IMR-90 (cell line): Measurements from ENCODE around the gene ARPC5L. TPM values are rescaled to one million over a fixed set of nuclear protein-coding genes. Genes with fewer than 3 reads are reported as not detected.

Source experiments
- ATAC-seq: fragments of 200-7000 bp; cut with Tn5 transposase; 2 replicates; pipeline ENCODE4 v1.9.1; 2020; ENCODE audit warnings: low read depth, mild to moderate bottlenecking, moderate library complexity
- BruUV-seq: library from RNA; stranded (reverse); fragments of 400-500 nt; replicated peaks from 2 replicates; lab custom pipeline; 2021; lab: Mats Ljungman, UMichigan
- CTCF ChIA-PET: fragments of 300-600 bp; formaldehyde crosslinking; extraction: SDS; loops from one replicate; lab custom pipeline; 2021; ENCODE audit warnings: antibody characterized with exemption; lab: Yijun Ruan, JAX
- POLR2A ChIA-PET: fragments of 300-600 bp; sonication (Branson Sonifier 250); formaldehyde crosslinking; loops from one replicate; lab custom pipeline; 2022; ENCODE audit warnings: antibody characterized with exemption; ENCODE audit not compliant: unreplicated experiment; lab: Charles Lee
- DNase-seq: peaks from one replicate; pipeline ENCODE4 v3.0.0; 2013
- H2AFZ ChIP-seq: replicated peaks from 2 replicates; pipeline ENCODE3; 2013; ENCODE audit warnings: low read length, mild to moderate bottlenecking; ENCODE audit not compliant: poor library complexity
- H2AK5ac ChIP-seq: 2 replicates; pipeline ENCODE4 v1.6.1; 2013; ENCODE audit warnings: low read depth, low read length, inconsistent platforms
- H2AK9ac ChIP-seq: replicated peaks from 2 replicates; pipeline ENCODE3; 2013; ENCODE audit warnings: mild to moderate bottlenecking, low read depth, low read length, moderate library complexity; ENCODE audit not compliant: poor library complexity
- H2BK120ac ChIP-seq: 2 replicates; pipeline ENCODE4 v1.6.1; 2013; ENCODE audit warnings: low read depth, low read length, inconsistent platforms
- H2BK15ac ChIP-seq: 3 replicates; pipeline ENCODE4 v1.6.1; 2013; ENCODE audit warnings: low read depth, low read length, inconsistent platforms
- H2BK20ac ChIP-seq: 2 replicates; pipeline ENCODE4 v1.6.1; 2013; ENCODE audit warnings: low read depth, mild to moderate bottlenecking, inconsistent platforms, low read length, moderate library complexity
- H2BK5ac ChIP-seq: 2 replicates; pipeline ENCODE4 v1.6.1; 2013; ENCODE audit warnings: mild to moderate bottlenecking, low read depth, low read length, inconsistent platforms; ENCODE audit not compliant: poor library complexity, severe bottlenecking
- H3K14ac ChIP-seq: replicated peaks from 2 replicates; pipeline ENCODE4 v1.6.1; 2013; ENCODE audit warnings: low read depth, low read length, inconsistent platforms
- H3K18ac ChIP-seq: 2 replicates; pipeline ENCODE4 v1.6.1; 2013; ENCODE audit warnings: low read depth, low read length, control low read depth
- H3K23ac ChIP-seq: 2 replicates; pipeline ENCODE4 v1.6.1; 2013; ENCODE audit warnings: low read depth, low read length, inconsistent platforms
- H3K27ac ChIP-seq: 2 replicates; pipeline ENCODE4 v1.5.1; 2013; ENCODE audit warnings: mild to moderate bottlenecking, control low read depth, low read length; ENCODE audit not compliant: insufficient read depth
- H3K27me3 ChIP-seq: 2 replicates; pipeline ENCODE4 v1.6.1; 2013; ENCODE audit warnings: low read length; ENCODE audit not compliant: control insufficient read depth, insufficient read depth
- H3K36me3 ChIP-seq: 2 replicates; pipeline ENCODE4 v1.6.1; 2013; ENCODE audit warnings: low read length, mixed read lengths; ENCODE audit not compliant: control insufficient read depth, insufficient read depth
- H3K4ac ChIP-seq: 2 replicates; pipeline ENCODE4 v1.6.1; 2013; ENCODE audit warnings: low read depth, low read length, inconsistent platforms
- H3K4me1 ChIP-seq: 2 replicates; pipeline ENCODE4 v1.6.1; 2013; ENCODE audit warnings: low read length, mixed read lengths; ENCODE audit not compliant: control insufficient read depth, insufficient read depth
- H3K4me2 ChIP-seq: 2 replicates; pipeline ENCODE4 v1.6.1; 2013; ENCODE audit warnings: low read depth, mild to moderate bottlenecking, control low read depth, low read length, moderate library complexity
- H3K4me3 ChIP-seq: 2 replicates; pipeline ENCODE4 v1.5.1; 2013; ENCODE audit warnings: low read depth, mild to moderate bottlenecking, control low read depth, low read length, moderate library complexity; ENCODE audit not compliant: insufficient read depth
- H3K56ac ChIP-seq: 2 replicates; pipeline ENCODE4 v1.6.1; 2013; ENCODE audit warnings: low read length, inconsistent platforms; ENCODE audit not compliant: insufficient read depth; ENCODE audit errors: extremely low read depth
- H3K79me1 ChIP-seq, 2 experiments: 2 replicates each; pipeline ENCODE4 v1.6.1; 2013; ENCODE audit warnings: low read length in 2 of 2, inconsistent platforms in 1 of 2, low read depth in 1 of 2
- H3K9ac ChIP-seq: 2 replicates; pipeline ENCODE4 v1.6.1; 2013; ENCODE audit warnings: low read depth, low read length, control low read depth
- H3K9me1 ChIP-seq: 2 replicates; pipeline ENCODE4 v1.6.1; 2013; ENCODE audit warnings: low read length, inconsistent platforms; ENCODE audit not compliant: insufficient read depth
- H3K9me3 ChIP-seq: 2 replicates; pipeline ENCODE4 v1.6.1; 2013; ENCODE audit warnings: low read length; ENCODE audit not compliant: control insufficient read depth, insufficient read depth
- H4K20me1 ChIP-seq: 2 replicates; pipeline ENCODE4 v1.6.1; 2013; ENCODE audit warnings: low read length, inconsistent platforms; ENCODE audit not compliant: insufficient read depth
- H4K5ac ChIP-seq: 2 replicates; pipeline ENCODE4 v1.6.1; 2013; ENCODE audit warnings: mild to moderate bottlenecking, low read depth, low read length, control low read depth
- H4K8ac ChIP-seq, 2 experiments: 2 replicates each; pipeline ENCODE4 v1.6.1; 2013; ENCODE audit warnings: low read depth in 2 of 2, low read length in 2 of 2, control low read depth in 1 of 2, inconsistent platforms in 1 of 2
- H4K91ac ChIP-seq: 2 replicates; pipeline ENCODE4 v1.6.1; 2013; ENCODE audit warnings: low read depth, low read length, inconsistent platforms; ENCODE audit not compliant: insufficient read depth
- BHLHE40 ChIP-seq: fragments of 150-350 bp; IDR thresholded peaks from 2 replicates; pipeline ENCODE4 v1.6.1; 2016; ENCODE audit warnings: mild to moderate bottlenecking, low read depth, low read length
- CEBPB ChIP-seq: IDR thresholded peaks from 2 replicates; pipeline ENCODE4 v1.6.1; 2012; ENCODE audit warnings: low read depth, low read length, improper control_type of control experiment
- CHD1 ChIP-seq: IDR thresholded peaks from 2 replicates; pipeline ENCODE4 v1.6.1; 2012; ENCODE audit warnings: low read depth, low read length, improper control_type of control experiment
- CTCF ChIP-seq: conservative IDR thresholded peaks from 2 replicates; pipeline ENCODE4 v1.5.1; 2012; ENCODE audit warnings: mild to moderate bottlenecking, low read depth, low read length, improper control_type of control experiment
- ELK1 ChIP-seq: fragments of 150-350 bp; IDR thresholded peaks from 2 replicates; pipeline ENCODE4 v1.6.1; 2016; ENCODE audit warnings: low read depth, mild to moderate bottlenecking, low read length, moderate library complexity, borderline replicate concordance
- MAFK ChIP-seq: IDR thresholded peaks from 2 replicates; pipeline ENCODE4 v1.6.1; 2012; ENCODE audit warnings: low read depth, low read length, improper control_type of control experiment
- POLR2A ChIP-seq: IDR thresholded peaks from 2 replicates; pipeline ENCODE4 v1.6.1; 2012; ENCODE audit warnings: mild to moderate bottlenecking, low read depth, low read length
- RFX5 ChIP-seq: IDR thresholded peaks from 2 replicates; pipeline ENCODE4 v1.8.0; 2012; ENCODE audit warnings: low read depth, mild to moderate bottlenecking, low read length, moderate library complexity
- SMC3 ChIP-seq: fragments of 150-350 bp; IDR thresholded peaks from 2 replicates; pipeline ENCODE4 v1.6.1; 2016; ENCODE audit warnings: low read depth, mild to moderate bottlenecking, antibody characterized with exemption, low read length, moderate library complexity
- USF2 ChIP-seq: fragments of 150-350 bp; IDR thresholded peaks from 2 replicates; pipeline ENCODE4 v1.6.1; 2017; ENCODE audit warnings: mild to moderate bottlenecking, antibody characterized with exemption, low read length, low read depth
- WGBS, 2 experiments: methylation state at CpG; one replicate each; pipeline versions ENCODE4 v1.1.5 to v1.1.7; 2013; ENCODE audit warnings: missing lambda C conversion rate in 2 of 2; ENCODE audit not compliant: insufficient read length in 1 of 2; ENCODE audit errors: extremely low coverage in 2 of 2; 5-methylcytosine and 5-hydroxymethylcytosine counted together
- dilution Hi-C: fragments of 300-500 bp; cut with HindIII; formaldehyde crosslinking; loops from one replicate; pipeline ENCODE4 v1.14.3; 2018; ENCODE audit warnings: low sequenced_read_pairs; ENCODE audit not compliant: unreplicated experiment
- in situ Hi-C: fragments of 300-500 bp; cut with MboI; formaldehyde crosslinking; loops from 3 replicates; pipeline ENCODE4 v1.14.3; 2019; ENCODE audit warnings: low sequenced_read_pairs, inconsistent platforms, mixed read lengths
- intact Hi-C: fragments of 100-400 bp; cut with micrococcal nuclease; formaldehyde crosslinking; loops from 2 replicates; pipeline ENCODE4 v1.10.0; 2022
- polyA plus RNA-seq, 3 experiments: library from polyadenylated mRNA; depleted of rRNA; stranded (reverse); fragments of >200 nt; gene quantifications; 2 replicates each; pipeline ENCODE4 v1.2.3, GENCODE V29; 2012; ENCODE audit warnings: low replicate concordance in 1 of 3
- total RNA-seq: library from RNA; depleted of rRNA; stranded (reverse); fragments of >200 nt; gene quantifications from 2 replicates; pipeline ENCODE4 v1.2.3, GENCODE V29; 2012

ARPC5L gene
- total and polyA plus RNA-seq, 2 of the 4 experiments (the other 2 are of a cell fraction), result 11.1 to 53.8 TPM

- no peak for TF ChIP-seq CEBPB
Observed at GRCh38 chr9:124859803-124860581, 1.9 kb upstream of the ARPC5L start (continued).

GRCh38 chr9:124860582-124861341 is 1.2 kb upstream of the ARPC5L start:
- no peak overlapping the region for H3K18ac ChIP-seq
- H4K20me1 ChIP-seq, result peaks cover 60% of the 10 kb centered on the region
- peak overlapping the region; percentile 53 to 88; a peak in 3 of 4 replicates for H4K8ac ChIP-seq
- H3K9ac ChIP-seq, result peak overlapping the region; percentile 96
- in situ Hi-C loops (loop anchor here (10.0 kb wide), 1 partner anchor 284 kb away; the partner anchor contains the start of gene SCAI), intact Hi-C loops (no loop called here), dilution Hi-C loops (no loop called here)
- no peak overlapping the region for H2AFZ ChIP-seq
- BruUV-seq, result no TSS peak
- no peak overlapping the region for H2BK15ac ChIP-seq
- H3K4me1 ChIP-seq, result peaks cover 9% of the 10 kb centered on the region
- H2AK9ac ChIP-seq, result peak overlapping the region; percentile 100
- peak overlapping the region; percentile 73 for H3K4me3 ChIP-seq
- peaks cover 4% of the 10 kb centered on the region; the same call in 1 of the 2 replicates for H3K9me1 ChIP-seq
- no peaks in the 10 kb centered on the region for H3K9me3 ChIP-seq
- CTCF ChIA-PET, result interaction anchor here (0.9 to 1.3 kb wide), 2 partner anchors 8 to 84 kb away, joined by 3 to 5 read pairs; partner anchors contain the start of gene OLFML2A
- H3K23ac ChIP-seq, result peak overlapping the region; percentile 91
- no peak overlapping the region for H4K91ac ChIP-seq
- H2AK5ac ChIP-seq, result peak overlapping the region; percentile 95
- peaks cover 13 to 41% of the 10 kb centered on the region in 2 experiments for H3K79me1 ChIP-seq
- POLR2A ChIA-PET, result no interaction called here
- H3K56ac ChIP-seq, result peak overlapping the region; percentile 42
- H3K27me3 ChIP-seq, result no peaks in the 10 kb centered on the region
- H3K27ac ChIP-seq, result peak overlapping the region; percentile 72
- H2BK120ac ChIP-seq, result no peak overlapping the region
- H2BK5ac ChIP-seq, result no peak overlapping the region
- H3K4me2 ChIP-seq, result peak overlapping the region; percentile 100
- peaks cover 49% of the 10 kb centered on the region for H3K36me3 ChIP-seq
- 0% methylated on average over 3 of the region's 12 CpGs; no CpG with 5 or more reads in 1 of the 2 experiments for WGBS, 2 experiments
- peak overlapping the region; percentile 80 for H3K4ac ChIP-seq
- DNase-seq (no peak), ATAC-seq (no peak)
- H3K14ac ChIP-seq, result peak overlapping the region; percentile 77
- H4K5ac ChIP-seq, result no peak overlapping the region
- H2BK20ac ChIP-seq, result no peak overlapping the region
- TF ChIP-seq SMC3 (no peak), CTCF (no peak), RFX5 (no peak), USF2 (no peak), ELK1 (no peak), POLR2A (no peak), BHLHE40 (no peak), MAFK (no peak), CHD1 (no peak), CEBPB (no peak)
